Activated CD4-positive, alpha-beta T cell treated with anti-CD3 and anti-CD28 coated beads for 1 hour (primary cell): ENCODE measurements around the gene TBXT.

Experiments
- DNase-seq: peaks from one replicate; pipeline ENCODE4 v3.0.0-alpha.2; 2020

Gene TBXT

GRCh38 chr6:166109608-166110007 lies 58.0 kb downstream of the TBXT start:
- DNase-seq, result no peak
